ENCODE results near the gene TTLL13. TPM values are rescaled to one million over a fixed set of nuclear protein-coding genes. Genes with fewer than 3 reads are reported as not detected.

TTLL13 gene
- total RNA-seq, 4 donors from 2014 or later = not detected

DNA sequence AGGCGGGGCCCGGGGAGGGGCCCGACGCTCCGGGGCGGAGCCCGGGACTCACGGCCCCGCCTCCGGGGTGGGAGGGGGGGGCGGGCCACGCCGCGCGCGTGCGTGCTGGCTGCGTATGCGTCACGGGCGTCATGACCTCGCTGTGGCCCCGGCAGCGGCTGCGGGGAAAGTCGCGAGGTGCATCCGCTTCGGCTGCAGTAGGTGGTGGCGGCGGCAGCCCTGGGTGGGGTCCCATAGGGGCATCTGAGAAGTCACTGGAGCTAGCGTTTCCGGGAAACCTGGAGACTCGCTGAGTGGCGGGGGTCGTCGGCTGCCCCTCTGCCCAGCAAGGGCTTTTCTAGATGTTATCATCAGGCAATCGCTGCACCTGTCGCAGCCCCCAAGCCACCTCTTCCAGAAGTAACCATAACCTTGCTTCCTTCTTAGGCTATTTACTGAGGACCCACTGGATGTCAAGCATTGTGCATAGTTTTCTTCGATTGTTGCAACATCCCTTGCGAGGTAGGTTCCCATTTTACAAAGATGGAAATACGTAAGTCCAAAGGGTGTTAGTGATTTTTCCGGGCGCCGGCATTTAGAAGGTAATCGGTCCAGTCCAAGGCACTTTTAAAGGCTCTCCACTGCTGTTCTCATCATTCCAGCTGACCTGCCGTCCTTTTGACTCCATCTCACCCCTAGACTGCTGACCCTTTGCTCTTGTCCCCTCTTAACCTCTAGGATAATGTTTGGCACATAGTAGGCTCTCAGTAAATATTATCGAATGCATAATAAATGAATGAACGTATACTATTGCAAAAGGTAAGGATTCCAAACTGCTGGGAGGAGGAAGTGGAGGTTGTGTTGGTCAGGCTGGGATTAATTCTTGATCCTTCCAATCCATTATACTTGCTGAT, 15.0 kb upstream of the TTLL13 start, which contains the start of gene GDPGP1:
Gene GDPGP1, plus strand, starts transcription at position 114 of the 893 bp plus-strand sequence. CDS start 6,700 bp downstream, outside the sequence.
- peak within 1 kb of the TSS; percentile 90 to 98 (median 96) for H3K27ac ChIP-seq
- peaks cover 0 to 55% (median 4%) of the 10 kb centered on the region in 3 donors for H3K36me3 ChIP-seq
- intact Hi-C loops (cut with DNase I) = no loop called here
- no peaks in the 10 kb centered on the region for H3K27me3 ChIP-seq
- TF ChIP-seq, protein P1, sequence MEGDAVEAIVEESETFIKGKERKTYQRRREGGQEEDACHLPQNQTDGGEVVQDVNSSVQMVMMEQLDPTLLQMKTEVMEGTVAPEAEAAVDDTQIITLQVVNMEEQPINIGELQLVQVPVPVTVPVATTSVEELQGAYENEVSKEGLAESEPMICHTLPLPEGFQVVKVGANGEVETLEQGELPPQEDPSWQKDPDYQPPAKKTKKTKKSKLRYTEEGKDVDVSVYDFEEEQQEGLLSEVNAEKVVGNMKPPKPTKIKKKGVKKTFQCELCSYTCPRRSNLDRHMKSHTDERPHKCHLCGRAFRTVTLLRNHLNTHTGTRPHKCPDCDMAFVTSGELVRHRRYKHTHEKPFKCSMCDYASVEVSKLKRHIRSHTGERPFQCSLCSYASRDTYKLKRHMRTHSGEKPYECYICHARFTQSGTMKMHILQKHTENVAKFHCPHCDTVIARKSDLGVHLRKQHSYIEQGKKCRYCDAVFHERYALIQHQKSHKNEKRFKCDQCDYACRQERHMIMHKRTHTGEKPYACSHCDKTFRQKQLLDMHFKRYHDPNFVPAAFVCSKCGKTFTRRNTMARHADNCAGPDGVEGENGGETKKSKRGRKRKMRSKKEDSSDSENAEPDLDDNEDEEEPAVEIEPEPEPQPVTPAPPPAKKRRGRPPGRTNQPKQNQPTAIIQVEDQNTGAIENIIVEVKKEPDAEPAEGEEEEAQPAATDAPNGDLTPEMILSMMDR (IDR thresholded peaks at IDR 0.05) = peak in 1 of 6 experiments; percentile 2
- TF ChIP-seq POLR2A (IDR thresholded peaks at IDR 0.05) = peak in 2 of 4 donors; percentile 67 to 70
- peak; percentile 85 for DNase-seq
- 6% methylated on average over 14 to 24 of the region's 49 CpGs for WGBS, 2 donors
- H3K4me3 ChIP-seq = peak within 1 kb of the TSS; percentile 48 to 89 (median 82)
- H3K4me1 ChIP-seq = peaks cover 26 to 59% (median 42%) of the 10 kb centered on the region in 3 donors
- H3K9me3 ChIP-seq = no peaks in the 10 kb centered on the region

DNA sequence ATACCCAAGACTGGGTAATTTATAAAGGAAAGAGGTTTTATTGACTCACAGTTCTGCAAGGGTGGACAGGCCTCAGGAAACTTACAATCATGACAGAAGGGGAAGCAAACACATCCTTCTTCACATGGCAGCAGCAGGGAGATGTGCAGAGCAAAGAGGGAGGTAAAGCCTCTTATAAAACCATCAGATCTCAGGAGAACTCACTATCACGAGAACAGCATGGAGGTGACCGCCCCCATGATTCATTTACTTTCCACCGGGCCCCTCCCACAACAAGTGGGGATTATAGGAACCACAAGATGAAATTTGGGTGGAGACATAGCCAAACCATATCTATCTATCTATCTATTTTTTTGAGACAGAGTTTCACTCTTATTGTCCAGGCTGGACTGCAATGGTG, 10.0 kb upstream of the TTLL13 start:
- no peaks in the 10 kb centered on the region for H3K9me3 ChIP-seq
- H3K27me3 ChIP-seq = no peaks in the 10 kb centered on the region
- peaks cover 0 to 59% (median 9%) of the 10 kb centered on the region in 3 donors for H3K36me3 ChIP-seq
- H3K27ac ChIP-seq = no peak overlapping the region
- DNase-seq = no peak
- peaks cover 0 to 13% (median 5%) of the 10 kb centered on the region in 3 donors for H3K4me1 ChIP-seq
- intact Hi-C loops (cut with DNase I) = no loop called here
- no peak for TF ChIP-seq POLR2A (IDR thresholded peaks at IDR 0.05)
- TF ChIP-seq, protein P1 (IDR thresholded peaks at IDR 0.05) = no peak
- 62 to 78% methylated on average over 3 of the region's 3 CpGs for WGBS, 2 donors
- no peak overlapping the region for H3K4me3 ChIP-seq

DNA sequence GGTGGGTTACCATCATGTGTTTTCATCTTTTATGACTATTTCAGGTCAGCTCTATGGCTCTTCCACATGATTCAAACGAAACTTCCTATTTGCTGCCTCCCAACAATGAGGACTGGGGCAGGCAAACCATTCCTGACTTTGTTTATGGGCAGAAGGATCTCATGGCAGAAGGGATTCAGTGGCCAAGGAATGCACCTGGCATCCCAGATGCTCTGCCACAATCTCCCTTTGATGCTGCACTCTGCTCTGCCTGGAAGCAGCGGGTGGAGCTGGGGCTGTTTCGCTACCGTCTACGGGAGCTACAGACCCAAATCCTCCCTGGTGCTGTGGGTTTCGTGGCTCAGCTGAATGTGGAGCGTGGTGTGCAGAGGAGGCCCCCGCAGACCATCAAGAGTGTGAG, 8.5 kb upstream of the TTLL13 start:
- WGBS, 2 donors = 80 to 91% methylated on average over 2 to 6 of the region's 8 CpGs
- Histone ChIP-seq H3K9me3 (no peaks in the 10 kb centered on the region), H3K36me3 (peaks cover 0 to 59% (median 9%) of the 10 kb centered on the region in 3 donors), H3K4me1 (no peaks in the 10 kb centered on the region), H3K4me3 (no peak overlapping the region), H3K27me3 (no peaks in the 10 kb centered on the region), H3K27ac (no peak overlapping the region)
- TF ChIP-seq POLR2A (IDR thresholded peaks at IDR 0.05) = no peak
- TF ChIP-seq, protein P1 (IDR thresholded peaks at IDR 0.05) = no peak
- intact Hi-C loops (cut with DNase I) = no loop called here
- no peak for DNase-seq

DNA sequence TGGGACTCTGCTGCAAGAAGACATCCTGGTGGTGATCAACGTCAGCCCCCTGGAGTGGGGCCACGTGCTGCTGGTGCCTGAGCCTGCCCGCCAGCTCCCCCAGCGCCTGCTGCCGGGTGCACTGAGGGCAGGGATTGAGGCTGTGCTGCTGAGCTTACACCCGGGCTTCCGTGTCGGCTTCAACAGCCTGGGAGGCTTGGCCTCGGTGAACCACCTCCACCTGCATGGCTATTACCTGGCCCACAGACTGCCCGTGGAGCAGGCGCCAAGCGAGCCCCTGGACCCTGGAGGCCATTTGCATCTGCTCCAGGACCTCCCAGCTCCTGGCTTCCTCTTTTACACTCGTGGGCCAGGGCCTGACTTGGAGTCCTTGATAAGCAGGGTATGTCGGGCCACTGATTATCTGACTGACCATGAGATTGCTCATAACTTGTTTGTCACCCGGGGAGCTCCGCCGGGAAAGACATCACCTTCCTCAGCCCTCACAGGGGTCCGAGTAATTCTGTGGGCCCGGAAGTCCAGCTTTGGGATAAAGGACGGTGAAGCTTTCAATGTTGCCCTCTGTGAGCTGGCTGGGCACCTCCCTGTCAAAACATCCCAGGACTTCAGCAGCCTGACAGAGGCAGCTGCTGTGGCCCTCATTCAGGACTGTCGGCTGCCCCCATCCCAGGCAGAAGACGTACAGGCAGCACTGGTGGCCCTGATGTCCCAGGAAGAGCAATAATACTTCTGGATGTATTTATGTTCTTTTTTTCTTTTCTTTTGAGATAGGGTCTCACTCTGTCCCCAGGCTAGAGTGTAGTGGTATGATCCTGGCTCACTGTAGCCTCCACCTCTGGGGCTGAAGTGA, 7.8 kb upstream of the TTLL13 start:
- Histone ChIP-seq H3K9me3 (no peaks in the 10 kb centered on the region), H3K27me3 (no peaks in the 10 kb centered on the region), H3K27ac (no peak overlapping the region), H3K4me1 (no peaks in the 10 kb centered on the region), H3K36me3 (peaks cover 0 to 52% (median 9%) of the 10 kb centered on the region in 3 donors), H3K4me3 (no peak overlapping the region)
- intact Hi-C loops (cut with DNase I) = no loop called here
- no peak for DNase-seq
- TF ChIP-seq, protein P1 (IDR thresholded peaks at IDR 0.05) = no peak
- no peak for TF ChIP-seq POLR2A (IDR thresholded peaks at IDR 0.05)
- WGBS, 2 donors = 77 to 81% methylated on average over 3 to 7 of the region's 22 CpGs
